Measurements from ENCODE around the gene RBM19.
A peak's percentile ranks its signal among the peaks of the same experiment; 100 is the strongest.

RBM19 gene

DNA sequence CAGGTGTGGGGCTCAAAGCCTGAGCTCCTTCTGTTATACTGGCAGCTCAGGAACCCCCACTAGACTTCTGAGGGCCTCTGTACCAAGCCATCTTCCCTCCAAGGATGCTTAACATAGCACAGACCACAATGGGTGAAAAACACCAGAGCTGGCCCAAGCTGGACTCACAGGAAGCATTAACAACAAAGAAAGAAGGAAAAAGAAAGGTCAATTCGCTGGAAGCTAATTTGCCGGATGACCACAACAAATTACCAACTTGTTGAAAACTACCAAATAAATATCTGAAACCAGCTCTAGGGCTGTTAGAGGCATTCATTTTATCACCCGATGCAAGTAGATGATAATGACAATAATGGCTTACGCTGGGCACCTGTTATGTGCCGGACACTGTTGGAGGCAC is 48.7 kb downstream of the RBM19 start:
- no peak overlapping the region for H3K9ac ChIP-seq (ENCODE audit: low read length)
- no peak overlapping the region for H3K27ac ChIP-seq (ENCODE audit: low read length)
- no peaks in the 10 kb centered on the region for H3K79me2 ChIP-seq (ENCODE audit: low read length)
- H3K27me3 ChIP-seq (replicated peaks; ENCODE audit: insufficient read depth, low read length): no peaks in the 10 kb centered on the region
- no peaks in the 10 kb centered on the region for H3K9me2 ChIP-seq (replicated peaks; ENCODE audit: insufficient read depth, low read length)
- no peak overlapping the region for H2AFZ ChIP-seq (ENCODE audit: low read length)
- no peaks in the 10 kb centered on the region for H3K9me3 ChIP-seq (replicated peaks; ENCODE audit: insufficient read depth, low read length)
- no peaks in the 10 kb centered on the region for H3F3A ChIP-seq (ENCODE audit: insufficient read depth, low read length)
- H3K36me3 ChIP-seq (replicated peaks; ENCODE audit: insufficient read depth, low read length): no peaks in the 10 kb centered on the region
- H3K4me3 ChIP-seq (ENCODE audit: low read length): no peak overlapping the region
- no peaks in the 10 kb centered on the region for H3K4me1 ChIP-seq (ENCODE audit: low read length)
- DNase-seq: no peak
- H3K4me2 ChIP-seq (ENCODE audit: low read depth, low read length): no peak overlapping the region
- H4K20me1 ChIP-seq (ENCODE audit: insufficient read depth, low read length): no peaks in the 10 kb centered on the region
- TF ChIP-seq, protein P1, sequence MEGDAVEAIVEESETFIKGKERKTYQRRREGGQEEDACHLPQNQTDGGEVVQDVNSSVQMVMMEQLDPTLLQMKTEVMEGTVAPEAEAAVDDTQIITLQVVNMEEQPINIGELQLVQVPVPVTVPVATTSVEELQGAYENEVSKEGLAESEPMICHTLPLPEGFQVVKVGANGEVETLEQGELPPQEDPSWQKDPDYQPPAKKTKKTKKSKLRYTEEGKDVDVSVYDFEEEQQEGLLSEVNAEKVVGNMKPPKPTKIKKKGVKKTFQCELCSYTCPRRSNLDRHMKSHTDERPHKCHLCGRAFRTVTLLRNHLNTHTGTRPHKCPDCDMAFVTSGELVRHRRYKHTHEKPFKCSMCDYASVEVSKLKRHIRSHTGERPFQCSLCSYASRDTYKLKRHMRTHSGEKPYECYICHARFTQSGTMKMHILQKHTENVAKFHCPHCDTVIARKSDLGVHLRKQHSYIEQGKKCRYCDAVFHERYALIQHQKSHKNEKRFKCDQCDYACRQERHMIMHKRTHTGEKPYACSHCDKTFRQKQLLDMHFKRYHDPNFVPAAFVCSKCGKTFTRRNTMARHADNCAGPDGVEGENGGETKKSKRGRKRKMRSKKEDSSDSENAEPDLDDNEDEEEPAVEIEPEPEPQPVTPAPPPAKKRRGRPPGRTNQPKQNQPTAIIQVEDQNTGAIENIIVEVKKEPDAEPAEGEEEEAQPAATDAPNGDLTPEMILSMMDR (IDR thresholded peaks at IDR 0.05; ENCODE audit: low read length): no peak
- TF ChIP-seq EZH2phosphoT487 (IDR thresholded peaks at IDR 0.05; ENCODE audit: low read length) (no peak), EZH2 (optimal IDR thresholded peaks at IDR 0.05; ENCODE audit: low read depth, low read length) (no peak)

DNA sequence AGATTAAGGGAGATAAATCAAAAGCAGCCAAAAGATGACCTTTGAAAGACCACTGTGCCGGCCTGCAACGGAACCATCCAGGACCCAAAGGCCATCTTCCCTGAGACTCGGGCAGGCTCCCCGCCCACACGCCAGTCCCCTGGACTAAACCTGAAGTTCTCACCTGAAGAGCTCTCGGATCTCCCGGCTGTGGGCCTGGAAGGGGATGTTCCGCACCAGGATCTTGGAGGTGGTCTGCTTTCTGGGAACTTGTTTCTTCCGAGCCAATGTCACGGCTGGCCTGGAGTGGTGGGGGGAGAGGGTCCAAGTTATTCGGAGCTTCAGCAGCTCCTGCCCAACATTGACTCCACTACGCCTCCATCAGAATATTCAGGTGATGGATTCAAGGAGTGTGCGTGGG is 51.3 kb downstream of the RBM19 start:
- H2AFZ ChIP-seq (ENCODE audit: low read length): no peak overlapping the region
- no peaks in the 10 kb centered on the region for H3K27me3 ChIP-seq (replicated peaks; ENCODE audit: insufficient read depth, low read length)
- DNase-seq: no peak
- no peak overlapping the region for H3K4me2 ChIP-seq (ENCODE audit: low read depth, low read length)
- no peaks in the 10 kb centered on the region for H3K4me1 ChIP-seq (ENCODE audit: low read length)
- H3K4me3 ChIP-seq (ENCODE audit: low read length): no peak overlapping the region
- no peaks in the 10 kb centered on the region for H4K20me1 ChIP-seq (ENCODE audit: insufficient read depth, low read length)
- no peak for TF ChIP-seq EZH2 (optimal IDR thresholded peaks at IDR 0.05; ENCODE audit: low read depth, low read length)
- no peak for TF ChIP-seq EZH2phosphoT487 (IDR thresholded peaks at IDR 0.05; ENCODE audit: low read length)
- H3K36me3 ChIP-seq (replicated peaks; ENCODE audit: insufficient read depth, low read length): no peaks in the 10 kb centered on the region
- no peak overlapping the region for H3K9ac ChIP-seq (ENCODE audit: low read length)
- no peaks in the 10 kb centered on the region for H3K79me2 ChIP-seq (ENCODE audit: low read length)
- no peaks in the 10 kb centered on the region for H3K9me2 ChIP-seq (replicated peaks; ENCODE audit: insufficient read depth, low read length)
- H3K27ac ChIP-seq (ENCODE audit: low read length): no peak overlapping the region
- H3K9me3 ChIP-seq (replicated peaks; ENCODE audit: insufficient read depth, low read length): no peaks in the 10 kb centered on the region
- H3F3A ChIP-seq (ENCODE audit: insufficient read depth, low read length): no peaks in the 10 kb centered on the region

GRCh38 chr12:113914176-113914575 is 51.9 kb downstream of the RBM19 start:
- H3K27ac ChIP-seq (ENCODE audit: low read length): no peak overlapping the region

DNA sequence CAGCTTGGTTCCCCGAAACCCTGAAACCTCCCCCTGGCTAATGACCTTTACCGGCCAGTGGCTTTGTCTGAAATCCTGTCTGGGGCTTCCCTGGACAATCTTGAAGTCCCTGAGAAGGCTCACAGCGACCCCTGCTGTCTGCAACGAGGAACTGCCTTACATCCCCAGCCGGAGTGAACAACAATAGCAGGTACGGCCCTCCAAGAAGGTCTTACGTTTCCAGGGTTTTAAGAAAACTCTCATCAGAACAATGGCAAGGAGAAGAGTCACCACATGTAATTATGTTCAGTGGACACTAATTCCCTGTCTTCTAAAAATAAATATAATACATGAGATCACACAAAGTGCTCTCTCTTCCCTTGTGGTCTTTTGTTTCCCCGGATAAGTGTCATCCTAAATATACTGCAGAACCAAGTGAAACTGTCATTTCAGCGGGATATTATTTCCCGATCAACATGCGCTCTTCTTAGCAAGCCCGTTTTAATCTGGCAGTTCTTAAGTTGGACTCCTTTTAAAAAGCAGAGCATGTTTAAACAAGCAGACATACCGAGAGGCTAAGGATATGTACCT is 53.3 kb downstream of the RBM19 start:
- peak; percentile 36 for DNase-seq
- Histone ChIP-seq H3K9me3 (replicated peaks; ENCODE audit: insufficient read depth, low read length) (no peaks in the 10 kb centered on the region), H2AFZ (ENCODE audit: low read length) (no peak overlapping the region), H3K4me2 (ENCODE audit: low read depth, low read length) (no peak overlapping the region), H3K4me1 (ENCODE audit: low read length) (no peaks in the 10 kb centered on the region), H3K4me3 (ENCODE audit: low read length) (no peak overlapping the region), H4K20me1 (ENCODE audit: insufficient read depth, low read length) (no peaks in the 10 kb centered on the region), H3F3A (ENCODE audit: insufficient read depth, low read length) (no peaks in the 10 kb centered on the region), H3K27me3 (replicated peaks; ENCODE audit: insufficient read depth, low read length) (no peaks in the 10 kb centered on the region), H3K27ac (ENCODE audit: low read length) (no peak overlapping the region), H3K9me2 (replicated peaks; ENCODE audit: insufficient read depth, low read length) (no peaks in the 10 kb centered on the region), H3K36me3 (replicated peaks; ENCODE audit: insufficient read depth, low read length) (no peaks in the 10 kb centered on the region), H3K9ac (ENCODE audit: low read length) (no peak overlapping the region), H3K79me2 (ENCODE audit: low read length) (no peaks in the 10 kb centered on the region)
- TF ChIP-seq EZH2phosphoT487 (IDR thresholded peaks at IDR 0.05; ENCODE audit: low read length) (no peak), EZH2 (optimal IDR thresholded peaks at IDR 0.05; ENCODE audit: low read depth, low read length) (no peak)
- TF ChIP-seq, protein P1 (IDR thresholded peaks at IDR 0.05; ENCODE audit: low read length): peak; percentile 60

More at GRCh38 chr12:113914176-113914575, 51.9 kb downstream of the RBM19 start:
- no peak overlapping the region for H2AFZ ChIP-seq (ENCODE audit: low read length)
- no peak overlapping the region for H3K4me2 ChIP-seq (ENCODE audit: low read depth, low read length)
- no peak overlapping the region for H3K9ac ChIP-seq (ENCODE audit: low read length)
- no peaks in the 10 kb centered on the region for H3K79me2 ChIP-seq (ENCODE audit: low read length)
- H3K36me3 ChIP-seq (replicated peaks; ENCODE audit: insufficient read depth, low read length): no peaks in the 10 kb centered on the region
- H3K4me1 ChIP-seq (ENCODE audit: low read length): no peaks in the 10 kb centered on the region
- no peaks in the 10 kb centered on the region for H3K27me3 ChIP-seq (replicated peaks; ENCODE audit: insufficient read depth, low read length)
- H3K9me3 ChIP-seq (replicated peaks; ENCODE audit: insufficient read depth, low read length): no peaks in the 10 kb centered on the region
- no peaks in the 10 kb centered on the region for H4K20me1 ChIP-seq (ENCODE audit: insufficient read depth, low read length)
- no peak overlapping the region for H3K4me3 ChIP-seq (ENCODE audit: low read length)
- TF ChIP-seq, protein P1 (IDR thresholded peaks at IDR 0.05; ENCODE audit: low read length): no peak
- TF ChIP-seq EZH2 (optimal IDR thresholded peaks at IDR 0.05; ENCODE audit: low read depth, low read length) (no peak), EZH2phosphoT487 (IDR thresholded peaks at IDR 0.05; ENCODE audit: low read length) (no peak)
- no peaks in the 10 kb centered on the region for H3F3A ChIP-seq (ENCODE audit: insufficient read depth, low read length)
- no peak for DNase-seq
- H3K9me2 ChIP-seq (replicated peaks; ENCODE audit: insufficient read depth, low read length): no peaks in the 10 kb centered on the region
